Adrenal gland (tissue), 12 donors: ENCODE data around the gene ADA. TPM values are rescaled to one million over a fixed set of nuclear protein-coding genes. Genes with fewer than 3 reads are reported as not detected.
A peak's percentile ranks its signal among the peaks of the same experiment; 100 is the strongest.

Source experiments
- DNase-seq, 7 donors: peaks; one replicate each; pipeline ENCODE4 v3.0.0-alpha.2; 2019 to 2020
- H3K27ac ChIP-seq, 5 donors: fragments of 200-600 bp; sonication (generic) in 4 of 5; 1 replicate in 3 of 5; 2 replicates in 2 of 5; pipeline versions ENCODE4 v1.5.1 to v1.8.0; 2016 to 2020; ENCODE audit warnings: mild to moderate bottlenecking in 1 of 5
- H3K27me3 ChIP-seq: fragments of 200-600 bp; 2 replicates; pipeline ENCODE4 v1.8.0; 2021
- H3K36me3 ChIP-seq, 2 donors: fragments of 200-600 bp; replicated peaks in 1 of 2; 1 replicate in 1 of 2; 2 replicates in 1 of 2; pipeline versions ENCODE4 v1.5.1 to v1.8.0; 2018 to 2022
- H3K4me1 ChIP-seq, 2 donors: fragments of 200-600 bp; replicated peaks in 1 of 2; 1 replicate in 1 of 2; 2 replicates in 1 of 2; pipeline versions ENCODE4 v1.5.1 to v1.8.0; 2018 to 2021
- H3K4me3 ChIP-seq, 4 donors: fragments of 200-600 bp; sonication (generic) in 3 of 4; one replicate each; pipeline ENCODE4 v1.5.1; 2016 to 2018
- H3K9me3 ChIP-seq, 3 donors: fragments of 200-600 bp; sonication (generic) in 1 of 3; replicated peaks in 1 of 3; 1 replicate in 2 of 3; 2 replicates in 1 of 3; pipeline versions ENCODE4 v1.5.1 to v1.8.0; 2016 to 2021
- POLR2A ChIP-seq, 2 donors: fragments of 450-650 bp; IDR thresholded peaks; one replicate each; pipeline ENCODE4 v1.6.1; 2017; ENCODE audit warnings: antibody characterized with exemption in 2 of 2, mild to moderate bottlenecking in 2 of 2, moderate library complexity in 1 of 2
- WGBS, 4 donors: extraction: QIAGEN DNeasy Blood & Tissue Kit in 2 of 4; methylation state at CpG; one replicate each; pipeline versions ENCODE4 v1.1.5 to v1.1.7; 2013 to 2017; 5-methylcytosine and 5-hydroxymethylcytosine counted together
- intact Hi-C, 2 donors: fragments of 100-400 bp; cut with DNase I; formaldehyde crosslinking; loops; one replicate each; pipeline versions ENCODE4 v1.14.1 to v1.15.0; 2022 to 2023
- polyA plus RNA-seq, 3 donors: library from polyadenylated mRNA; stranded (reverse); fragments of 200-250 nt in 2 of 3; fragments of 350-450 nt in 1 of 3; fragmentation: Illumina TruSeq in 1 of 3; extraction: RNeasy Lipid Tissue Mini Kit (QIAGEN cat#74804) in 1 of 3; gene quantifications; one replicate each; pipeline ENCODE4 v1.2.3, GENCODE V29; 2013 to 2014
- total RNA-seq, 9 donors: library from RNA; depleted of rRNA in 4 of 9; stranded (reverse); fragments of >200 nt in 4 of 9; fragments of 120-200 nt in 1 of 9; fragmentation: NEBNext Ultra II Directional in 1 of 9; extraction: Animal tissue kit (Norgen Biotek cat#: 25700) in 1 of 9; gene quantifications; one replicate each; pipeline versions ENCODE4 v1.1.0 to v1.2.4, GENCODE V29; 2013 to 2023
- TF ChIP-seq, protein P1 (sequence below), 6 experiments: fragments of 450-650 bp in 4 of 6; fragments of 200-600 bp in 2 of 6; sonication (generic) in 1 of 6; IDR thresholded peaks; 1 replicate in 5 of 6; 2 replicates in 1 of 6; pipeline versions ENCODE4 v1.5.1 to v1.8.0; 2016 to 2021; ENCODE audit warnings: antibody characterized with exemption in 6 of 6, mild to moderate bottlenecking in 2 of 6, moderate library complexity in 1 of 6
- donor health status: healthy with polysubstance abuse.
- donor health status: Bipolar disorder and iron deficiency.
- donor health status: DM: yes; HTN: yes; CAD: no.
- donor health status: DM: no; HTN: no; CAD: no.
- donor health status: DM: no; HTN: no; CAD: no.
- donor health status: DM: yes; HTN: yes; CAD: no.

The ADA gene
- total and polyA plus RNA-seq, 12 donors: 3.4 to 16.4 (median 10.0) TPM

DNA sequence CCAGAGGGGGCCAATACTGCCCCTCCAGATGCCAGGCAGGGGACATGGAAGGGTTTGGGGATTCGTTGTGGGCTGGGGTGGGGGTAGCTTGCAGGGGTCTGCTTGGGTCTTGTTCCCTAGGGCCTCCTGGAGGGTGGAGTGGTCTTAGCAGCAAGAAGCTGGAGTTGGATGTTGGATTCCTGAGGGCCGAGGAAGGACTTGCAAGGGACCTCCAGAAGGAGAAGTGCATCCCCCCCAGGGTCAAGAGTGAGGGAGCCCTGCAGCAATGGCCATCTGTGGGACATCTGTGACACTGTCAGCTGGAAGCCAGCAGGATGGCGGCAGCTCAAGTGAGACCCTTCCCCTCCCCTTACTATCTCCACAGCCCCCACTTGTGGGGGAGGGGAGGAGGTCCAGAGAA is 38.3 kb upstream of the ADA start:
- Histone ChIP-seq H3K9me3 (no peaks in the 10 kb centered on the region), H3K4me1 (peaks cover 16 to 39% of the 10 kb centered on the region in 2 donors), H3K27ac (no peak overlapping the region), H3K27me3 (no peaks in the 10 kb centered on the region), H3K4me3 (no peak overlapping the region), H3K36me3 (no peaks in the 10 kb centered on the region)
- 33 to 90% (median 79%) methylated on average over 1 to 3 of the region's 3 CpGs for WGBS, 4 donors
- TF ChIP-seq, protein P1, sequence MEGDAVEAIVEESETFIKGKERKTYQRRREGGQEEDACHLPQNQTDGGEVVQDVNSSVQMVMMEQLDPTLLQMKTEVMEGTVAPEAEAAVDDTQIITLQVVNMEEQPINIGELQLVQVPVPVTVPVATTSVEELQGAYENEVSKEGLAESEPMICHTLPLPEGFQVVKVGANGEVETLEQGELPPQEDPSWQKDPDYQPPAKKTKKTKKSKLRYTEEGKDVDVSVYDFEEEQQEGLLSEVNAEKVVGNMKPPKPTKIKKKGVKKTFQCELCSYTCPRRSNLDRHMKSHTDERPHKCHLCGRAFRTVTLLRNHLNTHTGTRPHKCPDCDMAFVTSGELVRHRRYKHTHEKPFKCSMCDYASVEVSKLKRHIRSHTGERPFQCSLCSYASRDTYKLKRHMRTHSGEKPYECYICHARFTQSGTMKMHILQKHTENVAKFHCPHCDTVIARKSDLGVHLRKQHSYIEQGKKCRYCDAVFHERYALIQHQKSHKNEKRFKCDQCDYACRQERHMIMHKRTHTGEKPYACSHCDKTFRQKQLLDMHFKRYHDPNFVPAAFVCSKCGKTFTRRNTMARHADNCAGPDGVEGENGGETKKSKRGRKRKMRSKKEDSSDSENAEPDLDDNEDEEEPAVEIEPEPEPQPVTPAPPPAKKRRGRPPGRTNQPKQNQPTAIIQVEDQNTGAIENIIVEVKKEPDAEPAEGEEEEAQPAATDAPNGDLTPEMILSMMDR (IDR thresholded peaks at IDR 0.05): no peak
- no peak for TF ChIP-seq POLR2A (IDR thresholded peaks at IDR 0.05)
- DNase-seq: no peak
- intact Hi-C loops: no loop called here

- Histone ChIP-seq H3K4me3 (no peak overlapping the region), H3K36me3 (no peaks in the 10 kb centered on the region), H3K27me3 (no peaks in the 10 kb centered on the region), H3K9me3 (no peaks in the 10 kb centered on the region), H3K27ac (no peak overlapping the region), H3K4me1 (peaks cover 15 to 25% of the 10 kb centered on the region in 2 donors)
- no peak for DNase-seq
- intact Hi-C loops: no loop called here
- TF ChIP-seq, protein P1 (IDR thresholded peaks at IDR 0.05): no peak
- no peak for TF ChIP-seq POLR2A (IDR thresholded peaks at IDR 0.05)
- WGBS, 4 donors: 67 to 70% (median 67%) methylated on average over 7 of the region's 7 CpGs
Measured at GRCh38 chr20:44688053-44688625, 36.6 kb upstream of the ADA start.

DNA sequence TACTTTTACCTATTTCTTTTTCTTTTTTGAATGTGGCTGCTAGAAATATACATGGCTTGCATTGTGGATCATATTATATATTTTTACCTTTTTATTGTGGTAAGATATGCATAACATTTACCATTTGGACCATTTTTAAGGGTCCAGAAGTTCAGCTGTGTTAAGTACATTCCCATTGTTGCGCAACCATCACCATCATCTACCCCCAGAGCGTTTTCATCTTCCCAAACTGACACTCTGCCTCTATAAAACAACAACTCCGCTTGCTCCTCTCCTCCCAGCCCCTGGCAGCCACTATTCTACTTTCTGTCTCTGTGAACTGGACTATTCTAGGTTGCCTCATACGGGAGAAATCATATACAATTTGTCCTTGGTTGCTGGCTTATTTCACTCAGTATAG is 35.4 kb upstream of the ADA start:
- Histone ChIP-seq H3K36me3 (no peaks in the 10 kb centered on the region), H3K27me3 (no peaks in the 10 kb centered on the region)

GRCh38 chr20:44684047-44684967 is 32.8 kb upstream of the ADA start:
- intact Hi-C loops: loop anchor here in 1 of 2 donors (2.0 to 5.0 kb wide), 2 partner anchors 48 to 183 kb away; no protein-coding TSS in a partner anchor
- Histone ChIP-seq H3K27me3 (no peaks in the 10 kb centered on the region), H3K9me3 (no peaks in the 10 kb centered on the region), H3K27ac (peak overlapping the region; percentile 23 to 83 (median 66)), H3K4me3 (peak overlapping the region in 1 of 4 donors; percentile 11), H3K36me3 (no peaks in the 10 kb centered on the region), H3K4me1 (peaks cover 5 to 7% of the 10 kb centered on the region in 2 donors)
- peak in 1 of 2 donors; percentile 43 for TF ChIP-seq POLR2A (IDR thresholded peaks at IDR 0.05)
- TF ChIP-seq, protein P1 (IDR thresholded peaks at IDR 0.05): no peak
- DNase-seq: peak; percentile 73 to 90 (median 82)
- WGBS, 4 donors: 52 to 59% (median 56%) methylated on average over 5 to 6 of the region's 6 CpGs

More for the DNA sequence above, 35.4 kb upstream of the ADA start:
- no peak overlapping the region for H3K27ac ChIP-seq
- peaks cover 7 to 15% of the 10 kb centered on the region in 2 donors for H3K4me1 ChIP-seq
- 85 to 94% (median 90%) methylated on average over 4 of the region's 4 CpGs for WGBS, 4 donors
- intact Hi-C loops: loop anchor here in 1 of 2 donors (2.0 kb wide), 1 partner anchor 46 kb away; no protein-coding TSS in a partner anchor
- TF ChIP-seq POLR2A (IDR thresholded peaks at IDR 0.05): no peak
- TF ChIP-seq, protein P1 (IDR thresholded peaks at IDR 0.05): no peak
- H3K9me3 ChIP-seq: no peaks in the 10 kb centered on the region
- no peak overlapping the region for H3K4me3 ChIP-seq
- DNase-seq: no peak
